ENCODE measurements around the gene METTL1. TPM values are rescaled to one million over a fixed set of nuclear protein-coding genes. Genes with fewer than 3 reads are reported as not detected.
A peak's percentile ranks its signal among the peaks of the same experiment; 100 is the strongest.

The METTL1 gene
- total RNA-seq, 2 donors from 2014 or later, result 26.1 to 28.7 TPM

DNA sequence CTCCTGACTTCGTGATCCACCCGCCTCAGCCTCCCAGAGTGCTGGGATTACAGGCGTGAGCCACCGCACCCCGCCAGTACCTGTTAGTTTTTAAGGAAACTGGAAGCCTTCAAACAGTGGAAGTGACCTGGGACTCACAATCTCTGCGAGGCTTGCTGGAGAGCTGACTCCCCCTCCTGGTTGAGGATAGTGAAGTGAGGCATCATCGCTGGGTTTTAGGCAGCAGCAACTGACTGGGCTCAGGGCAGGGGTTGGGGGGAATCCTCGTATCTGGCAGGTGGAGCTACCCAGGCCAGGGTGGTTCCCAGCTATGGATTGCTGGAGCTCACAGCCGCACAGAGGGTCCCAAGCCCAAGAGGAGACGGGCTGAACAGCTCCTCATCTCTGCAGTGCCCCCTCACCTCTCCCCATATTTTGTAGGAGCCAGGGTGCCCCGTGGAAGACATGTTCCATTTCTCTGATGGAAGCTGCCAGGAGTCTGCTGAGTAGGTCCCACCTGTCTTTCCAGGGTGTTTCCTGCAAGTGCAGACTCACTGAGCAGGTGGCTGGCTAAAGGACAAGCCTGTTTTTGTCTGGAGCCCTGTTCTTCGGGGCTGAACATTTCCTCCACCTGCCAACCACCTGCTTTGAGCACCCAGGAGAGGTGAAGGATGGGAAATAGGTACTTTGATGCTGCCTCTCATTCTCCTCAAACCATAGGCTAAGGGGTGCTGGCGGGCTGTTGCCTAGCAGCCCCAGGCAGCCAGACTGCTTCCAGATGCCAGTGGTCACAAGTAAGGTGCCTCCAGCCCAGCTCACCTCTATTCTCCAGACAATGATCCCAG is 43.5 kb upstream of the METTL1 start:
- WGBS, 2 experiments (ENCODE audit: insufficient coverage in 1 of 2, insufficient read length in 1 of 2), result 79 to 81% methylated on average over 10 to 12 of the region's 13 CpGs
- H3K9me3 Mint-ChIP-seq, result no peaks in the 10 kb centered on the region
- H3K9me3 ChIP-seq (ENCODE audit: control insufficient read depth, low read length), result no peaks in the 10 kb centered on the region
- no peaks in the 10 kb centered on the region for H3K27me3 ChIP-seq (ENCODE audit: control insufficient read depth, insufficient read depth, low read length, poor library complexity, severe bottlenecking)
- H3K36me3 ChIP-seq (ENCODE audit: control insufficient read depth, insufficient read depth, low read length), result peaks cover 13% of the 10 kb centered on the region
- H3K27ac ChIP-seq (ENCODE audit: low read depth, low read length), result no peak overlapping the region
- peak overlapping the region; percentile 23 for H3K4me3 Mint-ChIP-seq
- no peaks in the 10 kb centered on the region for H3K4me1 ChIP-seq (ENCODE audit: control insufficient read depth, insufficient read depth, low read length)
- peak; percentile 64 for TF ChIP-seq CTCF (conservative IDR thresholded peaks at IDR 0.05)
- DNase-seq, result peak; percentile 92
- no peak overlapping the region for H3K4me3 ChIP-seq (ENCODE audit: low read length)
- no peaks in the 10 kb centered on the region for H3K27me3 Mint-ChIP-seq (ENCODE audit: insufficient read depth)
- no peak overlapping the region for H3K9ac ChIP-seq (ENCODE audit: extremely low read depth, low read length, poor library complexity, severe bottlenecking)
- peaks cover 3% of the 10 kb centered on the region for H3K4me1 Mint-ChIP-seq
- peaks cover 4% of the 10 kb centered on the region for H3K36me3 Mint-ChIP-seq (ENCODE audit: low read depth)
- H3K27ac Mint-ChIP-seq, result no peak overlapping the region

- H3K36me3 Mint-ChIP-seq (ENCODE audit: low read depth), result peaks cover 2% of the 10 kb centered on the region
- Histone ChIP-seq H3K36me3 (ENCODE audit: control insufficient read depth, insufficient read depth, low read length) (peaks cover 16% of the 10 kb centered on the region), H3K9me3 (ENCODE audit: control insufficient read depth, low read length) (no peaks in the 10 kb centered on the region), H3K4me1 (ENCODE audit: control insufficient read depth, insufficient read depth, low read length) (no peaks in the 10 kb centered on the region), H3K9ac (ENCODE audit: extremely low read depth, low read length, poor library complexity, severe bottlenecking) (no peak overlapping the region), H3K4me3 (ENCODE audit: low read length) (no peak overlapping the region), H3K27ac (ENCODE audit: low read depth, low read length) (no peak overlapping the region), H3K27me3 (ENCODE audit: control insufficient read depth, insufficient read depth, low read length, poor library complexity, severe bottlenecking) (no peaks in the 10 kb centered on the region)
- H3K4me1 Mint-ChIP-seq, result peaks cover 3% of the 10 kb centered on the region
- H3K27me3 Mint-ChIP-seq (ENCODE audit: insufficient read depth), result no peaks in the 10 kb centered on the region
- H3K9me3 Mint-ChIP-seq, result no peaks in the 10 kb centered on the region
- TF ChIP-seq CTCF (conservative IDR thresholded peaks at IDR 0.05), result no peak
- H3K4me3 Mint-ChIP-seq, result no peak overlapping the region
- no peak overlapping the region for H3K27ac Mint-ChIP-seq
- DNase-seq, result peak; percentile 59
- WGBS, 2 experiments (ENCODE audit: insufficient coverage in 1 of 2, insufficient read length in 1 of 2), result 91 to 93% methylated on average over 10 to 13 of the region's 17 CpGs
These were observed 42.3 kb upstream of the METTL1 start for GRCh38 chr12:57813971-57814772.

- no peak for DNase-seq
- WGBS, 2 experiments (ENCODE audit: insufficient coverage in 1 of 2, insufficient read length in 1 of 2), result 89 to 93% methylated on average over 13 to 14 of the region's 14 CpGs
- Histone ChIP-seq H3K9ac (ENCODE audit: extremely low read depth, low read length, poor library complexity, severe bottlenecking) (no peak overlapping the region), H3K27ac (ENCODE audit: low read depth, low read length) (no peak overlapping the region), H3K27me3 (ENCODE audit: control insufficient read depth, insufficient read depth, low read length, poor library complexity, severe bottlenecking) (no peaks in the 10 kb centered on the region), H3K9me3 (ENCODE audit: control insufficient read depth, low read length) (no peaks in the 10 kb centered on the region), H3K4me1 (ENCODE audit: control insufficient read depth, insufficient read depth, low read length) (no peaks in the 10 kb centered on the region), H3K4me3 (ENCODE audit: low read length) (no peak overlapping the region), H3K36me3 (ENCODE audit: control insufficient read depth, insufficient read depth, low read length) (peaks cover 8% of the 10 kb centered on the region)
- H3K9me3 Mint-ChIP-seq, result no peaks in the 10 kb centered on the region
- H3K4me1 Mint-ChIP-seq, result peaks cover 3% of the 10 kb centered on the region
- H3K36me3 Mint-ChIP-seq (ENCODE audit: low read depth), result peaks cover 7% of the 10 kb centered on the region
- no peak for TF ChIP-seq CTCF (conservative IDR thresholded peaks at IDR 0.05)
- no peak overlapping the region for H3K4me3 Mint-ChIP-seq
- H3K27me3 Mint-ChIP-seq (ENCODE audit: insufficient read depth), result no peaks in the 10 kb centered on the region
- H3K27ac Mint-ChIP-seq, result no peak overlapping the region
These were observed 41.4 kb upstream of the METTL1 start for GRCh38 chr12:57813111-57813970.
